GM10248 (cell line): ENCODE data around the gene TRABD2A.
A peak's percentile ranks its signal among the peaks of the same experiment; 100 is the strongest.

Experiments used
- CTCF ChIA-PET: fragments of 300-600 bp; sonication (Branson Sonifier 250); formaldehyde crosslinking; extraction: SDS; loops from one replicate; lab custom pipeline; 2021; ENCODE audit warnings: antibody characterized with exemption; lab: Yijun Ruan, JAX
- POLR2A ChIA-PET: fragments of 350-650 bp; sonication (Branson Sonifier 250); formaldehyde crosslinking; extraction: SDS; loops from one replicate; lab custom pipeline; 2020; ENCODE audit warnings: antibody characterized with exemption; lab: Yijun Ruan, JAX
- DNase-seq: peaks from one replicate; pipeline ENCODE4 v3.0.0; 2012; ENCODE audit errors: extremely low spot score
- TF ChIP-seq, protein P1 (sequence below): IDR thresholded peaks from 2 replicates; pipeline ENCODE4 v1.5.1; 2012; ENCODE audit warnings: mild to moderate bottlenecking, low read depth; ENCODE audit errors: extremely low read depth, missing control alignments, control extremely low read depth

The TRABD2A gene

DNA sequence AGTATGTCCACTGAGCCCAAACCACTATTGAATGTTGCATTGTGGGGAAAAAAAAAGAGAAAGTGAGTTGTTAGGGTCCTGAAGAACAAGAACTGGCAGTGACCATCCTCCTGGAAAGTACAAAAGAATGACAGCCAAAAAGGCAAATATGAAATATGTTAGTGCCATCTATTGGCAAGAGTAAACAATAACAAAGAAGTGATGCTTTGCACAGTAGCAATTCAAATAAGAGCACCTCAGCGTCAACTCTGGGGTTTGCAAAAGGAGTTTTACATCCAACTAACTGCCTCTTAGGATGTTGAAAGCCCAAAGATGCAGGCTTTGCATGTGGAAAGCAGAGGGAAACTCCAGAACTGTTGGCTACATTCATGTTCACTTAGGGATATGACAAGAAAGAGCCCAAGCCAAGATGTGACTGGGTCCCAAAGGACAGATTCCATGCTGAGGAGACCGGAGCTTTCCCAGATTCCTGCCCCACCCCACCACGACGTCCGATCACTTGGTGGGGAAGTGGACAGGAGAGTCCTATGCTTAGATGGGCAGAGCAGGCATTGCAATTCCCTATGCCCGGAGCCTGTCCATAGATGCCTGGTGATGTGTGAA, 15.6 kb downstream of the TRABD2A start:
- peak; percentile 61 for DNase-seq
- POLR2A ChIA-PET = no interaction called here
- CTCF ChIA-PET = interaction anchor here (0.7 to 1.5 kb wide), 8 partner anchors 11 to 374 kb away, joined by 3 to 5 read pairs (median 3); partner anchors contain the start of gene TRABD2A
- TF ChIP-seq, protein P1, sequence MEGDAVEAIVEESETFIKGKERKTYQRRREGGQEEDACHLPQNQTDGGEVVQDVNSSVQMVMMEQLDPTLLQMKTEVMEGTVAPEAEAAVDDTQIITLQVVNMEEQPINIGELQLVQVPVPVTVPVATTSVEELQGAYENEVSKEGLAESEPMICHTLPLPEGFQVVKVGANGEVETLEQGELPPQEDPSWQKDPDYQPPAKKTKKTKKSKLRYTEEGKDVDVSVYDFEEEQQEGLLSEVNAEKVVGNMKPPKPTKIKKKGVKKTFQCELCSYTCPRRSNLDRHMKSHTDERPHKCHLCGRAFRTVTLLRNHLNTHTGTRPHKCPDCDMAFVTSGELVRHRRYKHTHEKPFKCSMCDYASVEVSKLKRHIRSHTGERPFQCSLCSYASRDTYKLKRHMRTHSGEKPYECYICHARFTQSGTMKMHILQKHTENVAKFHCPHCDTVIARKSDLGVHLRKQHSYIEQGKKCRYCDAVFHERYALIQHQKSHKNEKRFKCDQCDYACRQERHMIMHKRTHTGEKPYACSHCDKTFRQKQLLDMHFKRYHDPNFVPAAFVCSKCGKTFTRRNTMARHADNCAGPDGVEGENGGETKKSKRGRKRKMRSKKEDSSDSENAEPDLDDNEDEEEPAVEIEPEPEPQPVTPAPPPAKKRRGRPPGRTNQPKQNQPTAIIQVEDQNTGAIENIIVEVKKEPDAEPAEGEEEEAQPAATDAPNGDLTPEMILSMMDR = peak; percentile 40

DNA sequence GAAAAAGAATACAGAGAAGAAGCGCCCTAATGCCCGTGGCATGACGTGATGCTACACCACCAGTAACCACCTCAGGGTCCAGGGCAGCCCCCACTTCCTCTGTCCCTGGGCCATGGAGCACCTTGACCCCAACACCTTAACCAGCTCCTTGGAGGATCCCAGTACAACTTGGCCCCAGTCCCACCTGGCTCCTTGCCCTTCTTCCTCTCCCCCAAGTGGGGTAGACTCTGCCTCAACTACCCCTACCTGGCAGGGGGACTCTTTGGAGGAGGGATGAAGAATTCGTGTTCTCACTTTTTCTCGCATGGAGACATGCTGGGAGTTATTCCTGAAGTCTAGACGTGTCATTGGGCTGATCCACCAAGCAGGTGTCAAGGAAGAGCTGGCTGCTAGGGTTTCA, 18.9 kb downstream of the TRABD2A start:
- CTCF ChIA-PET = interaction anchor here (0.8 to 2.2 kb wide), 6 partner anchors 9 to 365 kb away, joined by 3 to 8 read pairs (median 4); no protein-coding TSS in a partner anchor
- POLR2A ChIA-PET = no interaction called here

DNA sequence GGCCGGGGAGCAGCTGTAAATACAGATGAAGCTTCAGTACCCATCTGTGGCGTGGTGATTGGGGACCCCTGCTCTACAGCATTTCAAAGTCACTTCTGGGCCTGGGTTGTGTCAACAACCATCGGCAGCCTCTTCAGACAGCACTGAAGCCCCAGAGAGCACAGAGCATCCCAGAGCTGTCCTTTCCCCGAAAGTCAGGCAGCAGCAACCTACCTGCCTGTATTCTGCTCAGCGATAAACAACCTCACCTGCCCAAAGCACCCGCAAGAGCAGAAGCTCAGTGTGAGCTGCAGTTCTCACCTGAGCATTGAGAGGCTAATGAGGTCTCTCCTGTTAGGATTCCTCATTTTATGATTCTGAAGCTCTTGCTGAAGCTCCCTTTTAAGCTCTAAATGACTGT, 19.3 kb downstream of the TRABD2A start:
- CTCF ChIA-PET = interaction anchor here (0.8 to 2.2 kb wide), 5 partner anchors 10 to 64 kb away, joined by 3 to 8 read pairs (median 5); no protein-coding TSS in a partner anchor
- POLR2A ChIA-PET = no interaction called here
- DNase-seq = no peak
- TF ChIP-seq, protein P1 = no peak

More for the DNA sequence above, 18.9 kb downstream of the TRABD2A start:
- no peak for DNase-seq
- TF ChIP-seq, protein P1 = no peak

DNA sequence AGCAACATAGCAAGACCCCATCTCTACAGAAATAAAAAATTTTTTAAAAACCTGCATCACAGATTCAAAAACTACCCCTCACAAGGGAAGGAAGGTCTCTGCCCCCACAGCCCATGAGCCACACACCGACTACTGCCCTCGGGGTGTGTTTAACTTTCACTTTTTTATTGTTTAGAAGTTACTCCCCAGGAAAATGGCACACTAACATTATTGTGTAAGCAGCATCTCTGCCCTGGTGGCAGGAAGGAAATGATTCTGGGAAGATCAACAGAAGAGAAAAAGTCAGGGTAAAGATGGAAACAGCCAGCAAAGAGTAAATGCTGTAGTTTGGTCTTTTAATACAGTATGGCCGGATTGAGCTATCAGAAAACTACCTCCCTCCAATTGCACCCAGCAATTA, 21.9 kb downstream of the TRABD2A start:
- POLR2A ChIA-PET = no interaction called here
- CTCF ChIA-PET = interaction anchor here (1.1 kb wide), 2 partner anchors 114 to 366 kb away, joined by 3 to 4 read pairs; no protein-coding TSS in a partner anchor
- TF ChIP-seq, protein P1 = no peak
- DNase-seq = no peak

DNA sequence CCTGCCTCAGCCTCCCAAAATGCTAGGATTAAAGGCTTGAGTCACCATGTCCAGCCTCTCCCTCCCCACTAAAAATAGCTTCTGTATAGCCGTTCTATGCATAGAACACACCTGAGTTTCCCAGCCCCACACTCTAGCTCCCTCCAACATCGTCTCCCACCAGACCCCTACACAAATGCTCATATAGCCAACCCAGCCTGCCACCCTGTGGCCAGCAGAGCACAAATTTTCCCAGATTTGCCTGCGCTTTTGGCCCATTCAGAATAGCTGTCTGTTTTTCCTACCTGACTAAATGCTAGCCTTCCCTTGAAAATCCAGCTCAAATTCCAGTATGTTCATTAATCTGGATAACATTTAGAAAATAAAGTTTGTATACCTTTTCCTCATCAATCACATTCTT, 22.8 kb downstream of the TRABD2A start:
- DNase-seq = no peak

DNA sequence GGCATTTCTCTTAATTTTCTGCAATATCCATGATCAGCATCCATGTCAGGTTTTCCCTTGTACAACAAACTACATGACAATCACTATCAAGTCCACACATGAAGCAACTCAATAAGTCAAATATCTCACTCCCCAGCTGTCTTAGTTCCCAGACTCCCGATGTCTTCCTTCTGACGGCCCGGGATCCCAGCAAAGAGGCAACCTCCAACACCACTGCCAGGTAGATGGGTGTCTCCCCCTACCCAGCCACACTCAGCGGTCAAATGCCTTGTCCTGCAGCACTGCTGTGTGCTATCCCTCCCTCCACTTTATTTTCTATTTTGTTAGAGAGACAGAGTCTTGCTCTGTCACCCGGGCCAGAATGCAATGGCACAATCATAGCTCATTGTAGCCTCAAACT, 23.3 kb downstream of the TRABD2A start:
- CTCF ChIA-PET = interaction anchor here (1.0 to 1.4 kb wide), 5 partner anchors 11 to 365 kb away, joined by 3 to 4 read pairs (median 3); no protein-coding TSS in a partner anchor
- no peak for DNase-seq
- TF ChIP-seq, protein P1 = no peak
- POLR2A ChIA-PET = no interaction called here

More for the DNA sequence above, 22.8 kb downstream of the TRABD2A start:
- CTCF ChIA-PET = interaction anchor here (1.0 to 1.4 kb wide), 6 partner anchors 11 to 365 kb away, joined by 3 to 4 read pairs (median 3); no protein-coding TSS in a partner anchor
- POLR2A ChIA-PET = no interaction called here
- TF ChIP-seq, protein P1 = peak; percentile 24
